Neutrophil (primary cell): ENCODE data around the gene TRIM74.
"Not testable (repeated sequence)": the region's sequence is repeated elsewhere in the genome, so short reads cannot be mapped to it uniquely, and the experiment has no call there.

Source experiments
- H3K27ac ChIP-seq: fragments of 200-600 bp; sonication (generic); 2 replicates; pipeline ENCODE4 v1.5.1; 2016; ENCODE audit warnings: mild to moderate bottlenecking, moderate library complexity
- H3K27me3 ChIP-seq: fragments of 200-600 bp; sonication (generic); 2 replicates; pipeline ENCODE4 v1.6.0; 2016; ENCODE audit warnings: mild to moderate bottlenecking
- H3K36me3 ChIP-seq: fragments of 200-600 bp; sonication (generic); 2 replicates; pipeline ENCODE4 v1.5.1; 2017
- H3K4me1 ChIP-seq, 2 experiments: fragments of 200-600 bp in 1 of 2; sonication (generic) in 1 of 2; 1 replicate in 1 of 2; 2 replicates in 1 of 2; pipeline versions ENCODE4 v1.5.1 to v1.6.1; 2013 to 2016; ENCODE audit warnings: low read depth in 1 of 2, low read length in 1 of 2, mild to moderate bottlenecking in 1 of 2, moderate library complexity in 1 of 2; ENCODE audit not compliant: control insufficient read depth in 1 of 2, insufficient read depth in 1 of 2
- H3K4me3 ChIP-seq, 2 experiments: fragments of 200-600 bp in 1 of 2; sonication (generic) in 1 of 2; 1 replicate in 1 of 2; 2 replicates in 1 of 2; pipeline ENCODE4 v1.5.1; 2013 to 2016; ENCODE audit warnings: low read depth in 1 of 2, low read length in 1 of 2, mild to moderate bottlenecking in 1 of 2, moderate library complexity in 1 of 2
- H3K9me3 ChIP-seq: fragments of 200-600 bp; sonication (generic); 2 replicates; pipeline ENCODE4 v1.5.1; 2016
- CTCF ChIP-seq: fragments of 200-600 bp; sonication (generic); IDR thresholded peaks from 2 replicates; pipeline ENCODE4 v1.5.1; 2016; ENCODE audit warnings: antibody characterized with exemption

TRIM74 gene

GRCh38 chr7:72924733-72925545 is 44.3 kb downstream of the TRIM74 start, which contains the start of gene POM121:
Gene POM121, plus strand, starts transcription at chr7:72925095. Its CDS starts 27 bp downstream, at chr7:72925122.
- H3K9me3 ChIP-seq: no peaks in the 10 kb centered on the region
- H3K27me3 ChIP-seq: no peaks in the 10 kb centered on the region
- peak within 1 kb of the TSS; percentile 79 to 84 for H3K4me3 ChIP-seq
- H3K36me3 ChIP-seq: peaks cover 38% of the 10 kb centered on the region
- peak; percentile 48 for TF ChIP-seq CTCF
- peaks cover 17 to 18% of the 10 kb centered on the region in 2 experiments for H3K4me1 ChIP-seq
- H3K27ac ChIP-seq: peak within 1 kb of the TSS; percentile 93

DNA sequence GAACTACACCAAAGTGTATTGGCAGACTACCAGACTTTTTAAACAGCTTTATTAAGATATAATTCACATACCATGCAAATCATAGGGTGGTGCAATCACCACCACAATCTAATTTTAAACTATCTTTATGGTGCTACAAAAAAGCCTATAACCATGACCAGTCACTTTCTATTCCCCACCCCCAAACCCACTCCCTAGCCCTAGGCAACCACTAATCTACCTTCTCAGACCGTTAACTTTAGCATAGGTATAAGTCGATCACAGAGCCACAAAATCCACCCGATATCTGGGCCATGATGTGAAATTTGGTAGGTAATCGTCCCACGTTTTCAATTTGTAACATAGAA is 44.9 kb downstream of the TRIM74 start:
- no peak for TF ChIP-seq CTCF

DNA sequence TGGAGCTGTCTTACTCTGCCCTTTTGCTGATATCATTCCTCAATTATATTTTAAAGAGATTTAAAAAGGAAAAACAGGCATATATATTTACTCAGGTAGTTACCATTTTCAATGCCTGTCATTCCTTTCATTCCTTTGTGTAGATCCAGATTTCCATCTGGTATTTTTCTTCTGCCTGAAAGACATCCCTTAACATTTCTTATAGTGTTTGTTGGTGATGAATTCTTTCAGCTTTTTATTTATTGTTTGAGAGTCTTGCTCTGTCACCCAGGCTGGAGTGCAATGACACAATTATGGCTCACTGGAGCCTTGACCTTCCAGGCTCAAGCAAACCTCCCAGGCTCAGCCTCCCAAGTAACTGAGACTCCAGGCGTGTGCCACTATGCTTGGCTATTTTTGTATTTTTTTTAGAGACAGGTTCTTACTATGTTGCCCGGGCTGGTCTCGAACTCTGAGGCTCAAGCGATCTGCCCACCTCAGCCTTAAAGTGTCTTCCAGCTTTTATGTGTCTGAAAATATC is 50.0 kb downstream of the TRIM74 start:
- H3K4me1 ChIP-seq: peaks cover 4 to 11% of the 10 kb centered on the region in 2 experiments

More for the DNA sequence above, 44.9 kb downstream of the TRIM74 start:
- peak overlapping the region; percentile 79 to 84 for H3K4me3 ChIP-seq
- H3K9me3 ChIP-seq: no peaks in the 10 kb centered on the region
- H3K4me1 ChIP-seq: peaks cover 17 to 18% of the 10 kb centered on the region in 2 experiments
- peaks cover 33% of the 10 kb centered on the region for H3K36me3 ChIP-seq
- no peaks in the 10 kb centered on the region for H3K27me3 ChIP-seq
- H3K27ac ChIP-seq: peak overlapping the region; percentile 93

DNA sequence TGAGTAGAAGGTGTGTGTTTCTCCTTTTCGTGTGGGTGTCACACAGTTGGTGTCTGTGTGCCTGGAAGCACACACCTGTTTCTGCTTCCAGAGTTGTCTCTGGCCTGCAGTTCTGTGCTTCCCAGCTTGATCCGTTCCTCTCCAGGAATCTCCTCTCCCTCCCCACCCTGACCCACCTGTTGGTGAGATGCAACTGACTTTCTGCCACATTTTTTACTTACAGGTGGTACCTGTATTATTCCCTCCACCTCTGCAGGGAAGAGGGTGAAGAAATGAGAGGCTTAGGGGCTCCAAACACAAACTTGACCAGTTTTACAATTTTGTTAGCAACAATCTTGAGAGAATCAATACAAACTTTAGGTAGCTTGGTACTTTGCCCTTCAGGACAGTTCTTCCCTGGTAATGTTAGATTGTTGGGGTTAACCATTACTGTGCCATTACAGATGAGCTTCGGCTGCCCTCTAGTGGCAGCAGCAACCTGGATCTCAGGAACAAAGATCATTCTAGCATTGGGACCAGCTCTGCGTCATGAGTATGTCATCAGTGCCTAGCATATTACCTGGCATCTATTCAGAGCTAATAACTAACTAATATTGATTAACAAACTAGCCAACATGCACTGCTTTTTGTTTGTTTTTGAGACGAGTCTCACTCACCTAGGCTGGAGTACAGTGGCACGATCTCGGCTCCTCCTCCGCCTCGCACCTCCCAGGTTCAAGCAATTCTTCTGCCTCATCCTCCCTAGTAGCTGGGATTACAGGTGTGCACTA is 54.3 kb downstream of the TRIM74 start:
- H3K27me3 ChIP-seq, H3K4me3 ChIP-seq, H3K9me3 ChIP-seq, H3K36me3 ChIP-seq: not testable (repeated sequence)
- peaks cover 27 to 39% of the 10 kb centered on the region in 2 experiments for H3K4me1 ChIP-seq
- H3K27ac ChIP-seq: peak overlapping the region; percentile 15
- TF ChIP-seq CTCF: peak; percentile 30

More for the DNA sequence above, 50.0 kb downstream of the TRIM74 start:
- Histone ChIP-seq H3K4me3 (no peak overlapping the region), H3K27me3 (no peaks in the 10 kb centered on the region), H3K27ac (no peak overlapping the region), H3K36me3 (no peaks in the 10 kb centered on the region), H3K9me3 (no peaks in the 10 kb centered on the region)
- TF ChIP-seq CTCF: no peak

- peaks cover 33 to 44% of the 10 kb centered on the region in 2 experiments for H3K4me1 ChIP-seq
- H3K27ac ChIP-seq: peak overlapping the region; percentile 15
- H3K27me3 ChIP-seq, H3K9me3 ChIP-seq, H3K36me3 ChIP-seq, H3K4me3 ChIP-seq: not testable (repeated sequence)
These were observed 55.5 kb downstream of the TRIM74 start for GRCh38 chr7:72913750-72914149.

DNA sequence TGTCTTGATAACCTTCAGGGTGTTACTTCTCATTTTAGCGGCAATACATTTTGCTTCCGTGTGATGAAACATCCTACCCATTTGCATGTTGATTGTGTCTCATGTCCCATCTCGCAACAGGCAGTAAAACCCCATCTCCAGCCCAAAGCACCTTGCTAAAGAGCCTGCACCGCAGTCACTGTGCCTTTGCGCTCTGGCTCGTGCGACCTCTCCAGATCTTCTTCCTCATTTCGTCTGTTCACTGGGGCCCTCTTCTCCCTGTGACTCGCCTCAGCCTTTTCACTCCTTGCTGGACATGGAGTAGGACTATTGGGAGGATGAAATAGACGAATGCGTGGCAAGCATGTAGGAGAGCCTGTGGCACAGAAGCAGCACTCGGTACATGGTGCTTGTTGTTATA is 57.9 kb downstream of the TRIM74 start:
- not testable (repeated sequence) for H3K36me3 ChIP-seq, H3K27me3 ChIP-seq, H3K9me3 ChIP-seq
- Histone ChIP-seq H3K4me3 (peak overlapping the region in 1 of 2 experiments; percentile 24), H3K4me1 (peaks cover 33 to 44% of the 10 kb centered on the region in 2 experiments), H3K27ac (peak overlapping the region; percentile 90)
